Endodermal cell (in vitro differentiated cells): ENCODE results near the gene ABAT. TPM values are rescaled to one million over a fixed set of nuclear protein-coding genes. Genes with fewer than 3 reads are reported as not detected.
A peak's percentile ranks its signal among the peaks of the same experiment; 100 is the strongest.

Experiments used
- DNase-seq: peaks from one replicate; pipeline ENCODE4 v3.0.0-alpha.2; 2017
- H3K27ac ChIP-seq: 2 replicates; pipeline ENCODE4 v1.5.1; 2013; ENCODE audit warnings: mild to moderate bottlenecking, low read depth, low read length, moderate library complexity
- H3K27me3 ChIP-seq: 2 replicates; pipeline ENCODE4 v1.6.1; 2013; ENCODE audit warnings: mild to moderate bottlenecking, low read length, moderate library complexity; ENCODE audit not compliant: insufficient read depth, control insufficient read depth, poor library complexity, severe bottlenecking
- H3K36me3 ChIP-seq: 2 replicates; pipeline ENCODE4 v1.7.0; 2013; ENCODE audit warnings: mild to moderate bottlenecking, low read length, moderate library complexity; ENCODE audit not compliant: control insufficient read depth, insufficient read depth
- H3K4me1 ChIP-seq: one replicate; pipeline ENCODE4 v1.7.0; 2013; ENCODE audit warnings: low read length; ENCODE audit not compliant: control insufficient read depth, insufficient read depth
- H3K4me3 ChIP-seq: 2 replicates; pipeline ENCODE4 v1.5.1; 2013; ENCODE audit warnings: mild to moderate bottlenecking, low read length, moderate library complexity
- H3K9ac ChIP-seq: 2 replicates; pipeline ENCODE4 v1.6.1; 2013; ENCODE audit warnings: mild to moderate bottlenecking, low read length, moderate library complexity; ENCODE audit not compliant: poor library complexity, severe bottlenecking; ENCODE audit errors: extremely low read depth
- H3K9me3 ChIP-seq: 2 replicates; pipeline ENCODE4 v1.6.1; 2013; ENCODE audit warnings: mild to moderate bottlenecking, low read length, moderate library complexity; ENCODE audit not compliant: control insufficient read depth
- H3K27ac Mint-ChIP-seq: 2 replicates; pipeline ENCODE4 v1.8.0; 2020; ENCODE audit warnings: mixed read lengths
- H3K27me3 Mint-ChIP-seq: 2 replicates; pipeline ENCODE4 v1.8.0; 2021; ENCODE audit warnings: mild to moderate bottlenecking, mixed read lengths; ENCODE audit not compliant: insufficient read depth
- H3K36me3 Mint-ChIP-seq: 2 replicates; pipeline ENCODE4 v1.8.0; 2020; ENCODE audit warnings: low read depth, mixed read lengths
- H3K4me1 Mint-ChIP-seq: 2 replicates; pipeline ENCODE4 v1.8.0; 2020; ENCODE audit warnings: mixed read lengths
- H3K4me3 Mint-ChIP-seq: 2 replicates; pipeline ENCODE4 v1.8.0; 2020; ENCODE audit warnings: mild to moderate bottlenecking, moderate library complexity, mixed read lengths
- H3K9me3 Mint-ChIP-seq: 2 replicates; pipeline ENCODE4 v1.8.0; 2020; ENCODE audit warnings: mild to moderate bottlenecking, mixed read lengths
- WGBS, 2 experiments: methylation state at CpG; one replicate each; pipeline versions ENCODE4 v1.1.5 to v1.1.7; 2013; ENCODE audit warnings: missing lambda C conversion rate in 2 of 2, mixed read lengths in 1 of 2; ENCODE audit not compliant: insufficient coverage in 1 of 2, insufficient read length in 1 of 2; 5-methylcytosine and 5-hydroxymethylcytosine counted together
- total RNA-seq, 2 donors: library from RNA; stranded (reverse); fragmentation: NEBNext Ultra II Directional in 1 of 2; extraction: Animal tissue kit (Norgen Biotek cat#: 25700) in 1 of 2; gene quantifications; 2 replicates in 1 of 2; 3 replicates in 1 of 2; pipeline ENCODE4 v1.2.1, GENCODE V29; 2021
- TF ChIP-seq, protein P1 (sequence below): fragments of 200-600 bp; sonication (generic); conservative IDR thresholded peaks from 2 replicates; pipeline ENCODE4 v1.5.0; 2021; ENCODE audit warnings: antibody characterized with exemption, mild to moderate bottlenecking

ABAT gene
- total RNA-seq, 2 donors from 2014 or later, result 9.7 to 13.6 TPM

DNA sequence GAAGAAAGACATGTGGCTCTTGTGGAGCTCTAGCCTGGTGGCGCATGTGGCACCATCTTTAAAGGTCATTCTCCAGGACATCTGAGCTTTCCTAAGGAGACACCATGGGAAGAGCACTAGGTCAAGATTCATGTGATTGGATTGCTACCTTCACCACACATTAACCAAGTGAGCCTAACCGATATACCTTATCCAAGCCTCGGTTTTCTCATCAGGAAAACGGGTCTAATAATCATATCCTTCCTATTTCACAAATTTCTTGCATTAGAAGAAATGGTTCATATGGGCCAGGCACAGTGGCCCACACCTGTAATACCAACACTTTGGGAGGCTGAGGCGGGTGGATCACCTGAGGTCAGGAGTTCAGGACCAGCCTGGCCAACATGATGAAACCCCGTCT lies 64.7 kb downstream of the ABAT start:
- no peak for DNase-seq
- H3K9ac ChIP-seq, result no peak overlapping the region
- Mint-ChIP-seq H3K27ac (no peak overlapping the region), H3K27me3 (peaks cover 4% of the 10 kb centered on the region), H3K4me3 (no peak overlapping the region), H3K36me3 (peaks cover 4% of the 10 kb centered on the region), H3K9me3 (peaks cover 10% of the 10 kb centered on the region), H3K4me1 (no peaks in the 10 kb centered on the region)
- no peaks in the 10 kb centered on the region for H3K27me3 ChIP-seq
- no peak overlapping the region for H3K4me3 ChIP-seq
- no peak overlapping the region for H3K27ac ChIP-seq
- TF ChIP-seq, protein P1, sequence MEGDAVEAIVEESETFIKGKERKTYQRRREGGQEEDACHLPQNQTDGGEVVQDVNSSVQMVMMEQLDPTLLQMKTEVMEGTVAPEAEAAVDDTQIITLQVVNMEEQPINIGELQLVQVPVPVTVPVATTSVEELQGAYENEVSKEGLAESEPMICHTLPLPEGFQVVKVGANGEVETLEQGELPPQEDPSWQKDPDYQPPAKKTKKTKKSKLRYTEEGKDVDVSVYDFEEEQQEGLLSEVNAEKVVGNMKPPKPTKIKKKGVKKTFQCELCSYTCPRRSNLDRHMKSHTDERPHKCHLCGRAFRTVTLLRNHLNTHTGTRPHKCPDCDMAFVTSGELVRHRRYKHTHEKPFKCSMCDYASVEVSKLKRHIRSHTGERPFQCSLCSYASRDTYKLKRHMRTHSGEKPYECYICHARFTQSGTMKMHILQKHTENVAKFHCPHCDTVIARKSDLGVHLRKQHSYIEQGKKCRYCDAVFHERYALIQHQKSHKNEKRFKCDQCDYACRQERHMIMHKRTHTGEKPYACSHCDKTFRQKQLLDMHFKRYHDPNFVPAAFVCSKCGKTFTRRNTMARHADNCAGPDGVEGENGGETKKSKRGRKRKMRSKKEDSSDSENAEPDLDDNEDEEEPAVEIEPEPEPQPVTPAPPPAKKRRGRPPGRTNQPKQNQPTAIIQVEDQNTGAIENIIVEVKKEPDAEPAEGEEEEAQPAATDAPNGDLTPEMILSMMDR, result no peak
- no peaks in the 10 kb centered on the region for H3K36me3 ChIP-seq
- WGBS, 2 experiments, result 89 to 92% methylated on average over 5 to 6 of the region's 6 CpGs
- H3K9me3 ChIP-seq, result peaks cover 2% of the 10 kb centered on the region
- H3K4me1 ChIP-seq, result no peaks in the 10 kb centered on the region

DNA sequence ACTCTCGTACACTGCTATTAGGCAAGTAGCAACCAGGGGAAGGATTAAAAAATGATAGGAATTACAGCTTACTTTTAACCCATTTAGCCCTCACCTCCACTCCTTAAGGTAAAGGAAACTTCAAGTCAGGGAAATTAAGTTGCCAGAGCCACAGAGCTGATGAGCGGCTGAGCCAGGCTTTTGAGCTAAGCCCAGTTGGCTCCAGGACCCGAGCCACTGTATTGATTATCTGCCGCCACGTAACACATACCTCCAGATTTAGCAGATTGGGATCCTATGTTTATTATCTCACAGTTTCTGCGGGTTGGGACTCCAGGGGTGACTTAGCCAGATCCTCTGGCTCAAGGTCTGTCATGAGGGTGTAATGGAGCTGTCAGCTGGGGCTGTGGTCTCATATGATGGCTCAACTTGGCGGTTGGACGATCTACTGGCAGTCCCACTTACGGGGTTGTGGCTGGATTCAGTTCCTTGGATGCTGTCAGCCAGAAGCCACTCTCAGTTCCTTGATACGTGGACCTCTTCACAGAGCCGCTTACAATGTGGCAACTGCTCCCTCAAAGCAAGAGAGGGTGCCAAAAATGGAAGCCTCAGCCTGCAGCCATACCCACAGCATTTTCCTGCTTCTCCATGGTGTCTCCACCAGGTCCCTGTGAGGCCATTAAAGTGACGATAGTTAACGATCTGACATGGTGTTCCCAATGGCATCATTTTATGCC lies 65.7 kb downstream of the ABAT start:
- no peaks in the 10 kb centered on the region for H3K4me1 Mint-ChIP-seq

DNA sequence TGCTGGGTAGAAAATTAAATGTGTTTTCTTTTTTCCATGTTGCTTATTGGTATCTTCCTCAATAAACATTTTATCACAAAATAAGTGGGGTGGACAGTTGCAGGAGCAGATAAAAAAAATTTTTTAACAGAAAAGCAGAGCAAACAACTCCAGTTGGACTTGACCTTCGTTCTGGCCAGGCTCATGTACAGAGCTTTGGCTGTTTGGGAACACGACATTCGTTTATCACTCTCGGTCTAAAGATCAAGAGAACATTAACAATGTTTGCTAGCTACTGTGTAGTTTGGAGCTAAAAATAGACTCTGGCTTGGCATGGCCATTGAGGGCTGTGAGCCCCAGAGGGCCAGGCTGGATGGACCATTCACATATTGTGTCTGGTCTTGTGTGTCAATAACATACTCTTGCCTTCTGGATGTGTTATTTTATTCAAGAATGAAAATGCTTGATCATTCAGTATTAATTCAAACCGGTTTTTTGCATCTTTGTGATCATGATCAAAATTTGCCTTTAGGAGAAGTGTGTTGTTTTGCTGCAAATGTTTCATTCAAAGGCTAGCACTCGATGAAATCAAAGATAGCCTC lies 66.4 kb downstream of the ABAT start:
- H3K9me3 Mint-ChIP-seq, result peaks cover 7% of the 10 kb centered on the region
- 95 to 96% methylated on average over 6 of the region's 6 CpGs for WGBS, 2 experiments
- no peak overlapping the region for H3K4me3 ChIP-seq
- H3K9ac ChIP-seq, result no peak overlapping the region
- no peak overlapping the region for H3K27ac ChIP-seq
- no peaks in the 10 kb centered on the region for H3K4me1 ChIP-seq
- peak; percentile 7 for DNase-seq
- no peak overlapping the region for H3K4me3 Mint-ChIP-seq
- no peaks in the 10 kb centered on the region for H3K9me3 ChIP-seq
- peaks cover 3% of the 10 kb centered on the region for H3K36me3 Mint-ChIP-seq
- H3K4me1 Mint-ChIP-seq, result no peaks in the 10 kb centered on the region
- H3K27me3 ChIP-seq, result no peaks in the 10 kb centered on the region
- H3K27me3 Mint-ChIP-seq, result peaks cover 4% of the 10 kb centered on the region
- no peaks in the 10 kb centered on the region for H3K36me3 ChIP-seq
- TF ChIP-seq, protein P1, result no peak
- H3K27ac Mint-ChIP-seq, result no peak overlapping the region

More for the DNA sequence above, 65.7 kb downstream of the ABAT start:
- Histone ChIP-seq H3K9me3 (no peaks in the 10 kb centered on the region), H3K36me3 (no peaks in the 10 kb centered on the region), H3K4me1 (no peaks in the 10 kb centered on the region), H3K27ac (no peak overlapping the region), H3K9ac (no peak overlapping the region), H3K27me3 (no peaks in the 10 kb centered on the region), H3K4me3 (no peak overlapping the region)
- Mint-ChIP-seq H3K27me3 (peaks cover 4% of the 10 kb centered on the region), H3K4me3 (no peak overlapping the region), H3K36me3 (peaks cover 3% of the 10 kb centered on the region), H3K27ac (no peak overlapping the region), H3K9me3 (peaks cover 7% of the 10 kb centered on the region)
- TF ChIP-seq, protein P1, result no peak
- DNase-seq, result peak; percentile 28
- 87 to 96% methylated on average over 8 to 13 of the region's 13 CpGs for WGBS, 2 experiments
